Stomach smooth muscle (tissue), 2 donors: Measurements from ENCODE around the gene FHIT.

Experiments used
- H3K27ac ChIP-seq: one replicate; pipeline ENCODE4 v1.7.0; 2013; ENCODE audit warnings: mild to moderate bottlenecking, low read length, inconsistent platforms
- H3K27me3 ChIP-seq, 2 donors: one replicate each; pipeline ENCODE4 v1.7.0; 2013; ENCODE audit warnings: low read length in 2 of 2; ENCODE audit not compliant: insufficient read depth in 2 of 2, control insufficient read depth in 1 of 2
- H3K36me3 ChIP-seq, 2 donors: one replicate each; pipeline ENCODE4 v1.7.0; 2013; ENCODE audit warnings: low read length in 2 of 2; ENCODE audit not compliant: control insufficient read depth in 2 of 2, insufficient read depth in 2 of 2
- H3K4me1 ChIP-seq: one replicate; pipeline ENCODE4 v1.7.0; 2013; ENCODE audit warnings: low read length; ENCODE audit not compliant: control insufficient read depth, insufficient read depth
- H3K4me3 ChIP-seq, 2 donors: one replicate each; pipeline ENCODE4 v1.7.0; 2013; ENCODE audit warnings: low read length in 2 of 2
- H3K9ac ChIP-seq, 2 donors: one replicate each; pipeline ENCODE4 v1.7.0; 2013; ENCODE audit warnings: low read length in 2 of 2, mild to moderate bottlenecking in 1 of 2
- H3K9me3 ChIP-seq, 2 donors: one replicate each; pipeline ENCODE4 v1.7.0; 2013; ENCODE audit warnings: low read length in 2 of 2; ENCODE audit not compliant: control insufficient read depth in 2 of 2
- donor health status: healthy.
- donor health status: Pancreatic carcinoma.

The FHIT gene

DNA sequence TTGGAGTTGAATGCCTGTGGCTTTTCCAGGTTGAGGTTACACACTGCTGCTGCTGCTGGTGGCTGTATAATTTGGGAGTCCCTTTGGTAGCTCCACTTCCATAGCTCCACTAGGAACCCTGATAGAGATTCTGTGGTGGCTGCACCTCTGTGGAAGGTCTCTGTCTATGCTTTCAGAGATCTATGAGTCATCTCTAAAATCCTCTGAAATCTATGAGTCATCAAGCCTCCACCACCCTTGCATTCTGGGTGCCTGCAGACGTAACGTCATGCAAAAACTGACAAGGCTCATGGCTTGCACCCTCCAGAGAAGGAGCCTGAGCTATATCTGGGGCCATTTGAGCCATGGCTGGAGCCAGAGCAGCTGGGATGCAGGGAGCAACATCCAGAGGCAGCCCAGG, 1164.4 kb downstream of the FHIT start:
- H3K27ac ChIP-seq = no peak overlapping the region
- H3K27me3 ChIP-seq = no peaks in the 10 kb centered on the region
- H3K9me3 ChIP-seq = no peaks in the 10 kb centered on the region
- H3K4me3 ChIP-seq = no peak overlapping the region
- no peaks in the 10 kb centered on the region for H3K36me3 ChIP-seq
- H3K9ac ChIP-seq = no peak overlapping the region
- no peaks in the 10 kb centered on the region for H3K4me1 ChIP-seq

DNA sequence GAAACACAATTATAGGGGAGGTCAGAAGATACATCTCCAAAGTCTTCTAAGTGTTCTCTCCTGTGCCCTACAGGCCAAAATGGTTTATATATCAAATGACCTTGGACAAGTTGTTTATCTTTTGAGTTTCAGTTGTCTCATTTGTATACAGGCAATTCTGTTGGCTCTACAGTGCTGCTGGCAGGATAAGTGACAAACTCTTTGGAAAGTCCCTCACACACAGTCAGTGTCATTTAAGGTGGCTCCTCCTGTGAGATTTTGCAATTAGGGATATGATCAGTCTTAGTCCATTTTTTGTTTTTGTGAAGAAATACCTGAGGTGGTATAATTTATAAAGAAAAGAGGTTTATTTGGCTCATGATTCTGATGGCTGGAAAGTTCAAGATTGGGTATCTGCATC, 1165.6 kb downstream of the FHIT start:
- no peak overlapping the region for H3K27ac ChIP-seq
- H3K27me3 ChIP-seq = no peaks in the 10 kb centered on the region
- no peak overlapping the region for H3K9ac ChIP-seq
- no peaks in the 10 kb centered on the region for H3K4me1 ChIP-seq
- no peak overlapping the region for H3K4me3 ChIP-seq
- no peaks in the 10 kb centered on the region for H3K9me3 ChIP-seq
- H3K36me3 ChIP-seq = no peaks in the 10 kb centered on the region

DNA sequence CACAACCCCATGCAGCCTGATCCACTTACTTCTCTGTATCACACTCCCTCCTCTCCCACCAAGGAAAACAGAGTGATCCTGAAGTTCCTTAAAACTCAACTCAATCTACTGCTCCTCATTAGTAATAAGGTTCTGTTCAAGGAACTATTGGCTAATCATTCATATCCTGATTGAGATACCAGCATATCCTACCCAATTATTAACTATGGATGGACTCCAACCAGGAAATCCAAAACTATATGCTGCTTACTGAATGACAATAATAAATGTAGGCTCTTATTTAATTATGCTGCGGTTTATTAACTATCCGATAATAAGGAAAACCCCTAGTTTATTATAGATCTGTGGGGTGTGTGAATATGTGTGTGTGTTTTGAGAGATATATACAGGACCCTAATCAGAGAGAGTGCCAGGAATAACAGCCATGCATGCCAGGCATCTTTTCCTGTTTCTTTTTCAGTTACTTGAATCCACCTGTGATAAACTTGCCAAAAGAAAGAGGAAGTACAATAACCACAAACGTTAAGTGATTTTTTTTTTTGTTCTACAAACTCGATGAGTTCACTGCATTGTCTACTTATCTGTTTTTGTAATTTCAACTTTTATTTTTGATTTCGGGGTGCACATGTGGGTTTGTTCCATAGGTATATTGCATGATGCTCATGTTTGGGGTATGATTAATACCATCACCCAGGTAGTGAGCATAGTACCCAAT, 1169.7 kb downstream of the FHIT start:
- Histone ChIP-seq H3K9ac (no peak overlapping the region), H3K36me3 (no peaks in the 10 kb centered on the region), H3K27ac (no peak overlapping the region), H3K9me3 (peaks cover 0 to 3% of the 10 kb centered on the region in 2 donors), H3K4me3 (no peak overlapping the region), H3K27me3 (no peaks in the 10 kb centered on the region), H3K4me1 (no peaks in the 10 kb centered on the region)

DNA sequence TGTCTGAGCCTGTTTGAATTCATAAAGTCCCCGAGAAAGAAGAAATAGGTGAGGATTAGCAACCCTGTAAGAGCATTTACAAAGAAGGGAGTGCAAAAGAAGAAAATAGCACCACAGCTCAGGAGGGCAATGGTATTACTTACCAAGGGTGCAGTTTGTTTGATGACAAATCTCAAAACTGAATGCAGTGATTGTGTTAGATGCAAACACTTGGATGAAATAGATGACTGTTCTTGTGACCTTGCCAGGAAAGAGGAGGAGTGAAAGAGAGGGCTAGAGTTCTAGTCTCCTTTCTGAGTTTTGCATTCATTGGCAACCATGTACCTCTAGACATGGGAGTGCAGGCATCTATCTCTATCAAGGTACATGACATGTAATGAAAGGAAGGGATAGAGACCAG, 1170.6 kb downstream of the FHIT start:
- Histone ChIP-seq H3K27me3 (no peaks in the 10 kb centered on the region), H3K4me1 (no peaks in the 10 kb centered on the region)

DNA sequence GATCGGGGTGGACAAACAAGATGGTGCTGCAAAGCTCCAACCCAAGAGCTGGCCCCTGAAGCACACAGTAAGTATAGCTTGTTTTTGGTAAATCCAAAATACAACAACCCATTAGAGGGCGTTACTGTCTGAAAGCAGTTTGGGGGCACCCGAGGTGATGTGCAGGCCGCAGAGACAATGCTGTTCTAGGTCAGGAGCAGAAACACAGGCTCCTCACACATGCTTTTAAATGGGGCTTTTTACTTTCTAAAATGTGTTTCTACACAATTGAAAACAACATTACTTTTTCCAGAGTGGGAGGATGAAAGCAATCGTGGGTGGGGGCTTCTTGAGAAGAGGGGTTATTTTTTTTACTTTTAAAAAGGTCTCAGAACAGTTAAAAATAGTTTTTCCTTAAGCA, 1172.2 kb downstream of the FHIT start:
- Histone ChIP-seq H3K9ac (no peak overlapping the region), H3K27ac (no peak overlapping the region), H3K4me3 (no peak overlapping the region), H3K4me1 (no peaks in the 10 kb centered on the region), H3K36me3 (no peaks in the 10 kb centered on the region), H3K9me3 (peaks cover 0 to 3% of the 10 kb centered on the region in 2 donors), H3K27me3 (no peaks in the 10 kb centered on the region)

More for the DNA sequence above, 1170.6 kb downstream of the FHIT start:
- Histone ChIP-seq H3K27ac (no peak overlapping the region), H3K9me3 (peaks cover 0 to 3% of the 10 kb centered on the region in 2 donors), H3K9ac (no peak overlapping the region), H3K36me3 (no peaks in the 10 kb centered on the region), H3K4me3 (no peak overlapping the region)

DNA sequence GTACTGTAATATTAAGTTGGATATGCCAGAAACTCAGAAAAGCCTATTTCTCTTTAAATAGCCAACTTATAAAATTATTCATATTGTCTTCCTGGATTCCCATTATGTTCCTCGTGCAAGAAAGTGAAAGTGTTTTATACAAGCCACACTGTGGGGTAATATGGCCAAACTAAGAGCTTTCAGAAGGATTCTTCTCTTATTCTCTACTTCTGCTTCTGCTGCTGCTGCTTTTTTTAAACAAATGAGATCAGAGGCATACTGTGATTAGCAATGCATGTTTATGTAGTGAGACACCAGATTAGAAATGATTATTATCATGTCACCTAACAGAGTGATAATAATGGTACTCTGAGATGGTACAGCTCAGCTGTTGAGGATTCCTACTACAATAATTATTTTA, 1174.9 kb downstream of the FHIT start:
- H3K4me3 ChIP-seq = peak overlapping the region; percentile 40 to 47
- no peaks in the 10 kb centered on the region for H3K27me3 ChIP-seq
- no peak overlapping the region for H3K9ac ChIP-seq
- H3K9me3 ChIP-seq = peaks cover 0 to 3% of the 10 kb centered on the region in 2 donors
- H3K36me3 ChIP-seq = no peaks in the 10 kb centered on the region
- H3K4me1 ChIP-seq = no peaks in the 10 kb centered on the region
- no peak overlapping the region for H3K27ac ChIP-seq

DNA sequence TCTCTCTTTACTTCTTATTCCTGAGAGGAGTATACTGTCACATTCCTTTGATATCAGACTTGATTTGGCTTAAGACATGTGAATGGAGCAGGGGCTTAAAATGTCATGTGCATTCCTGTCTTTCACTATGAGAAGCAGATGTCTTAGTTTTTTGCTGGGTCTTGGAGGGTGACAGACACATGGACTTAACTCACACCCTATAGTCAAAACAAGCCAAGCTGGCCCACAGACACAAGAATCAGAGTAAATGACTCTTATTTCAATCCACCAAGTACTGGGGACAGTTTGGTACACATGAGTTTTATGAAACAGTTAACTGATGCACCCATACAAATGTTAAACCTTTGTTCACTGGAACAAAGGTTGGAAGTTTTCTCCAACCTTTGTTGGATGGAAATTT, 1177.3 kb downstream of the FHIT start:
- Histone ChIP-seq H3K36me3 (no peaks in the 10 kb centered on the region), H3K4me1 (no peaks in the 10 kb centered on the region), H3K9me3 (peaks cover 0 to 1% of the 10 kb centered on the region in 2 donors), H3K4me3 (no peak overlapping the region), H3K27me3 (no peaks in the 10 kb centered on the region), H3K27ac (no peak overlapping the region), H3K9ac (no peak overlapping the region)

DNA sequence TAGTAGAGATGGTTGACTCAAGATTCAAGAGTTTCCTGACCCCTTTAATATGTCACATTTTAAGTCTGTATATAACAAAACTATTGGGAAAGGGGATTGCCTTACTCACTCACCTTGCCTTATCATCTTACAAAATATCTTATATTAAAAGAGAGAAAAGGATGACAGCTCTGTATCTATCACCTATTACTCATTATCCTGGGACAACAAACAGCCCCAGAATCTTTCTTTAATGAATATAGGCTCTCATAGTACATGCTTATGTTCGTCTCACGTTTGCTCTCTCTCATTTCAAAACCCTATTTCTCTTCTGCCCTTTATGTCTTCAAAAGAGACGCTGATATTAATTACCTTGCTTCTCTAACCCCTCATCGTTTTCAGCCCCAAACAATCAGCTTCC, 1178.0 kb downstream of the FHIT start:
- H3K36me3 ChIP-seq = no peaks in the 10 kb centered on the region
- no peak overlapping the region for H3K9ac ChIP-seq
- H3K4me1 ChIP-seq = no peaks in the 10 kb centered on the region
- H3K27ac ChIP-seq = no peak overlapping the region
- no peaks in the 10 kb centered on the region for H3K27me3 ChIP-seq
- no peak overlapping the region for H3K4me3 ChIP-seq
- H3K9me3 ChIP-seq = no peaks in the 10 kb centered on the region

DNA sequence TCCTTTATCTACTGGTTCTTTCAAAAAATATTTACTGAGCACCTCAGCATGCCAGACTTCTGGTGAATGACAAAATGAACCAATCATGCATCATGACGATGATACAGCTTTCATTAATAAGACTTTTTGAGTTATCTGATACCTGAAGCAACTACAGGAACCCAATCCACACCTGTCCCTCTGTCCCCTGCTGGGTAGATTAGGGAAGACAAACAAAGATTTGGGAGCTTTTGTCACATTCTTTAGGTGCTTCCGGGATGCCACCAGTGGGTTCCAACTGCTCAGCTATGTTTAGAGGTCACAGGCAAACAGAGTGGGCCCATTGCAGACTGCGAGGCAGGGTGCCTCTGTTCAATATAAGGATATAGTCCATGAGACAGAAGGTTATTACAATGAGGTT, 1180.9 kb downstream of the FHIT start:
- Histone ChIP-seq H3K9me3 (no peaks in the 10 kb centered on the region), H3K4me1 (no peaks in the 10 kb centered on the region), H3K27me3 (no peaks in the 10 kb centered on the region), H3K9ac (no peak overlapping the region), H3K4me3 (no peak overlapping the region), H3K27ac (no peak overlapping the region), H3K36me3 (no peaks in the 10 kb centered on the region)

DNA sequence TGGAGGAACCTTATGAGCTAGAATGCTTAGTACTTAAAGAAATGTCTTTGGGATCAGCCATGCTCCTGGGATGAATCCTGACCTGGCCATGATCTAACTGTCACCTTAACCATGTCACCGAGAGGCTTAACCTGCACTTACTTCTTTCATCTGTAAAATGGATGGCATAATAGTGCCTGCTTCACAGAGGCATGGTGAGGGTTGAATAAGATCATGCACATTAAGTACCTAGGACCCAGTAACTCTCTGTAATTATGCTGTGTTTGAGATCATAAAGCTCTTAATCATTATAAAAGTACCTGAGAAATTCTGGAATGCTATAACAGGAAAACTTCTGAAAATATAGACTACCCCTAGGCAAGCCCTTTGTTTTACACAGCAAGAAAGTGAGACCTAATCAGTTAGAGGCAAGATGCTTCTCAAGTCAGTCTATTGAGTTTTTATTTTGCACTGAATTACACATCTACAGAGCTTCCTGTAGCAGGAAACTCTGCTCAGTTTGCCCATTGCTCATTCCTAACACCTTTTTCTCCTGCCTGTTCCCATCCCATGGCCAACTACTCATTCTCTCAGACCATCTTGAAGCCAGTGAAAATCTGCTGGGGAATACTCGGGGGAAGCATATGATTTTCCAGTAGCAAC, 1185.9 kb downstream of the FHIT start:
- Histone ChIP-seq H3K27me3 (no peaks in the 10 kb centered on the region), H3K9ac (no peak overlapping the region), H3K36me3 (no peaks in the 10 kb centered on the region), H3K9me3 (no peaks in the 10 kb centered on the region), H3K27ac (no peak overlapping the region), H3K4me1 (no peaks in the 10 kb centered on the region), H3K4me3 (no peak overlapping the region)
